Mammary epithelial cell (primary cell): ENCODE results near the gene AFAP1.

Source experiments
- CTCF ChIP-seq, 2 donors: IDR thresholded peaks in 1 of 2; conservative IDR thresholded peaks in 1 of 2; 2 replicates each; pipeline ENCODE4 v1.5.1; 2011 to 2012; ENCODE audit warnings: inconsistent platforms in 2 of 2, low read length in 2 of 2, mild to moderate bottlenecking in 2 of 2, control low read depth in 1 of 2, low read depth in 1 of 2; ENCODE audit not compliant: insufficient read depth in 1 of 2; ENCODE audit errors: extremely low read depth in 1 of 2
- EZH2 ChIP-seq: IDR thresholded peaks from 2 replicates; pipeline ENCODE4 v1.6.1; 2012; ENCODE audit warnings: low read length, inconsistent platforms, borderline replicate concordance

- TF ChIP-seq EZH2 (no peak), CTCF (conservative IDR thresholded peaks at IDR 0.05 in 1 of 2, IDR thresholded peaks at IDR 0.05 in 1 of 2; ENCODE audit: extremely low read depth in 1 of 2, insufficient read depth in 1 of 2, low read depth in 1 of 2, low read length in 2 of 2) (no peak)
These were observed 184.1 kb downstream of the AFAP1 start for GRCh38 chr4:7755561-7755960.
